ENCODE results near the gene UNC5A. TPM values are rescaled to one million over a fixed set of nuclear protein-coding genes. Genes with fewer than 3 reads are reported as not detected.

The UNC5A gene
- polyA plus RNA-seq, 1 of the 3 experiments (the other 2 are of a cell fraction), result 0.46 TPM

DNA sequence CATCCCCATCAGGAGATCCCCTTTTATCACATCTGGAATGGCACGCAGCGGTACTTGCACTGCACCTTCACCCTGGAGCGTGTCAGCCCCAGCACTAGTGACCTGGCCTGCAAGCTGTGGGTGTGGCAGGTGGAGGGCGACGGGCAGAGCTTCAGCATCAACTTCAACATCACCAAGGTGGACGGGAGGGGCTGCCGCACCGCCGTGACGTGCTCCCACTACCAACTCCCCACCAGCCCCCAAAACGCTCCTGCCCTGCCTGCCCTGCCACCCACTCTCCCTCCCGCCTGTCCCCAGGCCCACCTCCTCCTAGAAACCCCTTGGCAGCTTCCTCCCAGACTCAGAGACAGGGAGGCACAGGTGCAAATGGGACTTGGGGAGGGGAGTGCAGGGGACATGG, 68.1 kb downstream of the UNC5A start:
- CTCF ChIA-PET, result interaction anchor here (0.6 to 2.0 kb wide), 4 partner anchors 9 to 721 kb away, joined by 3 to 9 read pairs (median 6); no protein-coding TSS in a partner anchor
- H3F3A ChIP-seq (replicated peaks; ENCODE audit: insufficient read depth), result no peaks in the 10 kb centered on the region
- WGBS (ENCODE audit: low lambda C conversion rate), result 74% methylated on average over 6 of the region's 12 CpGs

More for the DNA sequence above, 68.1 kb downstream of the UNC5A start:
- Histone ChIP-seq H2AFZ (ENCODE audit: low read depth) (no peak overlapping the region), H3K9ac (no peak overlapping the region), H3K4me1 (ENCODE audit: control insufficient read depth in 1 of 2, insufficient read depth in 2 of 2, low read depth in 1 of 2, low read length in 1 of 2) (peaks cover 0 to 29% of the 10 kb centered on the region in 2 experiments; a peak in 1 of 4 replicates), H3K27me3 (ENCODE audit: insufficient read depth) (no peaks in the 10 kb centered on the region), H3K36me3 (replicated peaks in 1 of 2; ENCODE audit: control insufficient read depth in 1 of 2, insufficient read depth in 2 of 2, low read length in 1 of 2) (no peaks in the 10 kb centered on the region), H3K79me2 (ENCODE audit: insufficient read depth) (no peaks in the 10 kb centered on the region), H3K4me3 (ENCODE audit: low read depth in 2 of 2, low read length in 1 of 2) (no peak overlapping the region), H4K20me1 (ENCODE audit: insufficient read depth) (no peaks in the 10 kb centered on the region), H3K9me2 (no peaks in the 10 kb centered on the region), H3K9me3 (no peaks in the 10 kb centered on the region), H3K4me2 (no peak overlapping the region), H3K27ac (ENCODE audit: low read depth in 2 of 2, low read length in 1 of 2) (no peak overlapping the region)
- no peak for DNase-seq
- POLR2A ChIA-PET, result interaction anchor here (0.6 kb wide), 1 partner anchor 72 kb away, joined by 3 read pairs; no protein-coding TSS in a partner anchor
- TF ChIP-seq YY1 (IDR thresholded peaks at IDR 0.05; ENCODE audit: low read depth), result no peak
- TF ChIP-seq NRF1 (IDR thresholded peaks at IDR 0.05; ENCODE audit: low read depth, low read length), result no peak
- no peak for TF ChIP-seq MEF2A (IDR thresholded peaks at IDR 0.05; ENCODE audit: borderline replicate concordance, low read depth)
- TF ChIP-seq POLR2AphosphoS5 (IDR thresholded peaks at IDR 0.05; ENCODE audit: low read depth, low read length), result no peak
- no peak for TF ChIP-seq EZH2phosphoT487 (IDR thresholded peaks at IDR 0.05; ENCODE audit: borderline replicate concordance, low read depth)
- no peak for TF ChIP-seq JUND (IDR thresholded peaks at IDR 0.05)
- TF ChIP-seq ELF1 (IDR thresholded peaks at IDR 0.05), result no peak
- no peak for TF ChIP-seq FOSL2 (IDR thresholded peaks at IDR 0.05; ENCODE audit: borderline replicate concordance, low read depth)
- TF ChIP-seq TEAD4 (IDR thresholded peaks at IDR 0.05; ENCODE audit: borderline replicate concordance, insufficient read depth), result no peak
- TF ChIP-seq, protein P1, sequence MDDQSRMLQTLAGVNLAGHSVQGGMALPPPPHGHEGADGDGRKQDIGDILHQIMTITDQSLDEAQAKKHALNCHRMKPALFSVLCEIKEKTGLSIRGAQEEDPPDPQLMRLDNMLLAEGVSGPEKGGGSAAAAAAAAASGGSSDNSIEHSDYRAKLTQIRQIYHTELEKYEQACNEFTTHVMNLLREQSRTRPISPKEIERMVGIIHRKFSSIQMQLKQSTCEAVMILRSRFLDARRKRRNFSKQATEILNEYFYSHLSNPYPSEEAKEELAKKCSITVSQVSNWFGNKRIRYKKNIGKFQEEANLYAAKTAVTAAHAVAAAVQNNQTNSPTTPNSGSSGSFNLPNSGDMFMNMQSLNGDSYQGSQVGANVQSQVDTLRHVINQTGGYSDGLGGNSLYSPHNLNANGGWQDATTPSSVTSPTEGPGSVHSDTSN (IDR thresholded peaks at IDR 0.05), result no peak
- TF ChIP-seq, protein P2, sequence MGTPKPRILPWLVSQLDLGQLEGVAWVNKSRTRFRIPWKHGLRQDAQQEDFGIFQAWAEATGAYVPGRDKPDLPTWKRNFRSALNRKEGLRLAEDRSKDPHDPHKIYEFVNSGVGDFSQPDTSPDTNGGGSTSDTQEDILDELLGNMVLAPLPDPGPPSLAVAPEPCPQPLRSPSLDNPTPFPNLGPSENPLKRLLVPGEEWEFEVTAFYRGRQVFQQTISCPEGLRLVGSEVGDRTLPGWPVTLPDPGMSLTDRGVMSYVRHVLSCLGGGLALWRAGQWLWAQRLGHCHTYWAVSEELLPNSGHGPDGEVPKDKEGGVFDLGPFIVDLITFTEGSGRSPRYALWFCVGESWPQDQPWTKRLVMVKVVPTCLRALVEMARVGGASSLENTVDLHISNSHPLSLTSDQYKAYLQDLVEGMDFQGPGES (IDR thresholded peaks at IDR 0.05; ENCODE audit: low read depth, low read length), result no peak
- no peak for TF ChIP-seq GATA2 (CRISPR knock-in tag; IDR thresholded peaks at IDR 0.05)
- TF ChIP-seq, protein P3, sequence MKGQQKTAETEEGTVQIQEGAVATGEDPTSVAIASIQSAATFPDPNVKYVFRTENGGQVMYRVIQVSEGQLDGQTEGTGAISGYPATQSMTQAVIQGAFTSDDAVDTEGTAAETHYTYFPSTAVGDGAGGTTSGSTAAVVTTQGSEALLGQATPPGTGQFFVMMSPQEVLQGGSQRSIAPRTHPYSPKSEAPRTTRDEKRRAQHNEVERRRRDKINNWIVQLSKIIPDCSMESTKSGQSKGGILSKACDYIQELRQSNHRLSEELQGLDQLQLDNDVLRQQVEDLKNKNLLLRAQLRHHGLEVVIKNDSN (IDR thresholded peaks at IDR 0.05; ENCODE audit: borderline replicate concordance, low read depth), result no peak
- TF ChIP-seq, protein P4, sequence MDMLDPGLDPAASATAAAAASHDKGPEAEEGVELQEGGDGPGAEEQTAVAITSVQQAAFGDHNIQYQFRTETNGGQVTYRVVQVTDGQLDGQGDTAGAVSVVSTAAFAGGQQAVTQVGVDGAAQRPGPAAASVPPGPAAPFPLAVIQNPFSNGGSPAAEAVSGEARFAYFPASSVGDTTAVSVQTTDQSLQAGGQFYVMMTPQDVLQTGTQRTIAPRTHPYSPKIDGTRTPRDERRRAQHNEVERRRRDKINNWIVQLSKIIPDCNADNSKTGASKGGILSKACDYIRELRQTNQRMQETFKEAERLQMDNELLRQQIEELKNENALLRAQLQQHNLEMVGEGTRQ (IDR thresholded peaks at IDR 0.05; ENCODE audit: borderline replicate concordance, low read depth, low read length), result no peak
- TF ChIP-seq, protein P5, sequence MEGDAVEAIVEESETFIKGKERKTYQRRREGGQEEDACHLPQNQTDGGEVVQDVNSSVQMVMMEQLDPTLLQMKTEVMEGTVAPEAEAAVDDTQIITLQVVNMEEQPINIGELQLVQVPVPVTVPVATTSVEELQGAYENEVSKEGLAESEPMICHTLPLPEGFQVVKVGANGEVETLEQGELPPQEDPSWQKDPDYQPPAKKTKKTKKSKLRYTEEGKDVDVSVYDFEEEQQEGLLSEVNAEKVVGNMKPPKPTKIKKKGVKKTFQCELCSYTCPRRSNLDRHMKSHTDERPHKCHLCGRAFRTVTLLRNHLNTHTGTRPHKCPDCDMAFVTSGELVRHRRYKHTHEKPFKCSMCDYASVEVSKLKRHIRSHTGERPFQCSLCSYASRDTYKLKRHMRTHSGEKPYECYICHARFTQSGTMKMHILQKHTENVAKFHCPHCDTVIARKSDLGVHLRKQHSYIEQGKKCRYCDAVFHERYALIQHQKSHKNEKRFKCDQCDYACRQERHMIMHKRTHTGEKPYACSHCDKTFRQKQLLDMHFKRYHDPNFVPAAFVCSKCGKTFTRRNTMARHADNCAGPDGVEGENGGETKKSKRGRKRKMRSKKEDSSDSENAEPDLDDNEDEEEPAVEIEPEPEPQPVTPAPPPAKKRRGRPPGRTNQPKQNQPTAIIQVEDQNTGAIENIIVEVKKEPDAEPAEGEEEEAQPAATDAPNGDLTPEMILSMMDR (IDR thresholded peaks at IDR 0.05), result no peak
- TF ChIP-seq FOXM1 (IDR thresholded peaks at IDR 0.05; ENCODE audit: low read depth), result no peak
- TF ChIP-seq, protein P6, sequence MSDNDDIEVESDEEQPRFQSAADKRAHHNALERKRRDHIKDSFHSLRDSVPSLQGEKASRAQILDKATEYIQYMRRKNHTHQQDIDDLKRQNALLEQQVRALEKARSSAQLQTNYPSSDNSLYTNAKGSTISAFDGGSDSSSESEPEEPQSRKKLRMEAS (IDR thresholded peaks at IDR 0.05; ENCODE audit: low read depth), result no peak
- no peak for TF ChIP-seq EP300 (IDR thresholded peaks at IDR 0.05; ENCODE audit: borderline replicate concordance in 1 of 2, low read depth in 1 of 2, low read length in 1 of 2)
- TF ChIP-seq, protein P7, sequence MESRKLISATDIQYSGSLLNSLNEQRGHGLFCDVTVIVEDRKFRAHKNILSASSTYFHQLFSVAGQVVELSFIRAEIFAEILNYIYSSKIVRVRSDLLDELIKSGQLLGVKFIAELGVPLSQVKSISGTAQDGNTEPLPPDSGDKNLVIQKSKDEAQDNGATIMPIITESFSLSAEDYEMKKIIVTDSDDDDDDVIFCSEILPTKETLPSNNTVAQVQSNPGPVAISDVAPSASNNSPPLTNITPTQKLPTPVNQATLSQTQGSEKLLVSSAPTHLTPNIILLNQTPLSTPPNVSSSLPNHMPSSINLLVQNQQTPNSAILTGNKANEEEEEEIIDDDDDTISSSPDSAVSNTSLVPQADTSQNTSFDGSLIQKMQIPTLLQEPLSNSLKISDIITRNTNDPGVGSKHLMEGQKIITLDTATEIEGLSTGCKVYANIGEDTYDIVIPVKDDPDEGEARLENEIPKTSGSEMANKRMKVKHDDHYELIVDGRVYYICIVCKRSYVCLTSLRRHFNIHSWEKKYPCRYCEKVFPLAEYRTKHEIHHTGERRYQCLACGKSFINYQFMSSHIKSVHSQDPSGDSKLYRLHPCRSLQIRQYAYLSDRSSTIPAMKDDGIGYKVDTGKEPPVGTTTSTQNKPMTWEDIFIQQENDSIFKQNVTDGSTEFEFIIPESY (IDR thresholded peaks at IDR 0.05; ENCODE audit: borderline replicate concordance, low read depth), result no peak
